H9 (cell line): ENCODE data around the gene PLD2. TPM values are rescaled to one million over a fixed set of nuclear protein-coding genes. Genes with fewer than 3 reads are reported as not detected.

Experiments
- DNase-seq: peaks from one replicate; pipeline ENCODE4 v3.0.0-alpha.2; 2017
- H2AFZ ChIP-seq: one replicate; pipeline ENCODE4 v1.6.1; 2013; ENCODE audit warnings: mild to moderate bottlenecking, low read length, control low read depth, moderate library complexity
- H2AK5ac ChIP-seq: 2 replicates; pipeline ENCODE4 v1.6.1; 2013; ENCODE audit warnings: low read length, control low read depth, mixed read lengths; ENCODE audit not compliant: insufficient read length
- H2BK120ac ChIP-seq: one replicate; pipeline ENCODE4 v1.6.1; 2013; ENCODE audit warnings: low read depth, mild to moderate bottlenecking, low read length, control low read depth, inconsistent platforms; ENCODE audit not compliant: poor library complexity, severe bottlenecking
- H2BK12ac ChIP-seq: 2 replicates; pipeline ENCODE4 v1.6.1; 2013; ENCODE audit warnings: low read length, control low read depth, mixed read lengths, low read depth; ENCODE audit not compliant: insufficient read length
- H2BK15ac ChIP-seq: 2 replicates; pipeline ENCODE4 v1.6.1; 2013; ENCODE audit warnings: low read depth, low read length, control low read depth
- H2BK20ac ChIP-seq: one replicate; pipeline ENCODE4 v1.6.1; 2013; ENCODE audit warnings: low read depth, mild to moderate bottlenecking, low read length, control low read depth, inconsistent platforms; ENCODE audit not compliant: poor library complexity, severe bottlenecking
- H2BK5ac ChIP-seq: 2 replicates; pipeline ENCODE4 v1.6.1; 2013; ENCODE audit warnings: low read length, control low read depth, mixed read lengths; ENCODE audit not compliant: insufficient read length
- H3K14ac ChIP-seq: 2 replicates; pipeline ENCODE4 v1.6.1; 2013; ENCODE audit warnings: low read length, control low read depth; ENCODE audit not compliant: insufficient read depth
- H3K18ac ChIP-seq: 2 replicates; pipeline ENCODE4 v1.6.1; 2013; ENCODE audit warnings: low read depth, mild to moderate bottlenecking, mixed read lengths, low read length, control low read depth; ENCODE audit not compliant: insufficient read length
- H3K23ac ChIP-seq: 2 replicates; pipeline ENCODE4 v1.6.1; 2013; ENCODE audit warnings: low read length, control low read depth, mixed read lengths, low read depth; ENCODE audit not compliant: insufficient read length
- H3K23me2 ChIP-seq: 2 replicates; pipeline ENCODE4 v1.6.1; 2013; ENCODE audit warnings: low read depth, mild to moderate bottlenecking, mixed read lengths, low read length, control low read depth; ENCODE audit not compliant: insufficient read length, poor library complexity, severe bottlenecking
- H3K27ac ChIP-seq: 2 replicates; pipeline ENCODE4 v1.5.1; 2013; ENCODE audit warnings: low read length, control low read depth, mixed read lengths, low read depth; ENCODE audit not compliant: insufficient read length
- H3K27me3 ChIP-seq: 2 replicates; pipeline ENCODE4 v1.6.1; 2013; ENCODE audit warnings: low read length, control low read depth, inconsistent platforms; ENCODE audit not compliant: insufficient read depth
- H3K4ac ChIP-seq: 2 replicates; pipeline ENCODE4 v1.6.1; 2013; ENCODE audit warnings: low read depth, mild to moderate bottlenecking, control low read depth, inconsistent platforms, low read length, moderate library complexity
- H3K4me1 ChIP-seq: 2 replicates; pipeline ENCODE4 v1.6.1; 2013; ENCODE audit warnings: low read length, control low read depth, inconsistent platforms; ENCODE audit not compliant: insufficient read depth
- H3K4me2 ChIP-seq: 2 replicates; pipeline ENCODE4 v1.6.1; 2013; ENCODE audit warnings: low read length, control low read depth, mixed read lengths; ENCODE audit not compliant: insufficient read length, insufficient read depth
- H3K56ac ChIP-seq: 2 replicates; pipeline ENCODE4 v1.6.1; 2013; ENCODE audit warnings: low read depth, mild to moderate bottlenecking, mixed read lengths, low read length, control low read depth; ENCODE audit not compliant: insufficient read length
- H3K79me1 ChIP-seq: 2 replicates; pipeline ENCODE4 v1.6.1; 2013; ENCODE audit warnings: low read depth, mild to moderate bottlenecking, moderate library complexity, low read length, control low read depth, inconsistent platforms; ENCODE audit not compliant: insufficient read depth, poor library complexity, severe bottlenecking
- H3K79me2 ChIP-seq: 2 replicates; pipeline ENCODE4 v1.6.1; 2013; ENCODE audit warnings: low read length, control low read depth, inconsistent platforms; ENCODE audit not compliant: insufficient read depth
- H3K9ac ChIP-seq: 2 replicates; pipeline ENCODE4 v1.6.1; 2013; ENCODE audit warnings: low read length, control low read depth, mixed read lengths; ENCODE audit not compliant: insufficient read length; ENCODE audit errors: extremely low read depth
- H3K9me3 ChIP-seq: one replicate; pipeline ENCODE4 v1.6.1; 2013; ENCODE audit warnings: low read depth, low read length, inconsistent platforms; ENCODE audit not compliant: control insufficient read depth
- H3T11ph ChIP-seq: one replicate; pipeline ENCODE4 v1.6.1; 2013; ENCODE audit warnings: mild to moderate bottlenecking, low read length, control low read depth, inconsistent platforms
- H4K20me1 ChIP-seq: one replicate; pipeline ENCODE4 v1.6.1; 2013; ENCODE audit not compliant: control insufficient read depth, insufficient read length, insufficient read depth
- H4K5ac ChIP-seq: 2 replicates; pipeline ENCODE4 v1.6.1; 2013; ENCODE audit warnings: low read depth, mild to moderate bottlenecking, mixed read lengths, low read length, control low read depth; ENCODE audit not compliant: insufficient read length
- H4K8ac ChIP-seq: replicated peaks from 2 replicates; pipeline ENCODE4 v1.6.1; 2013; ENCODE audit warnings: low read length, control low read depth, mixed read lengths, low read depth; ENCODE audit not compliant: insufficient read length
- H4K91ac ChIP-seq: 2 replicates; pipeline ENCODE4 v1.6.1; 2013; ENCODE audit warnings: low read depth, mild to moderate bottlenecking, moderate library complexity, mixed read lengths, low read length, control low read depth; ENCODE audit not compliant: insufficient read length
- H3K27ac Mint-ChIP-seq, 3 experiments: 2 replicates in 2 of 3; 3 replicates in 1 of 3; pipeline ENCODE4 v1.8.0; 2020 to 2021; ENCODE audit warnings: mixed read lengths in 3 of 3, mild to moderate bottlenecking in 1 of 3, moderate library complexity in 1 of 3
- H3K27me3 Mint-ChIP-seq: 2 replicates; pipeline ENCODE4 v1.8.0; 2021; ENCODE audit warnings: low read depth, mild to moderate bottlenecking, moderate library complexity, mixed read lengths
- H3K36me3 Mint-ChIP-seq, 3 experiments: 2 replicates in 2 of 3; 3 replicates in 1 of 3; pipeline ENCODE4 v1.8.0; 2020 to 2021; ENCODE audit warnings: low read depth in 3 of 3, mixed read lengths in 3 of 3; ENCODE audit not compliant: insufficient read depth in 1 of 3
- H3K4me1 Mint-ChIP-seq, 2 experiments: 2 replicates each; pipeline ENCODE4 v1.8.0; 2020; ENCODE audit warnings: mixed read lengths in 2 of 2
- H3K4me3 Mint-ChIP-seq, 2 experiments: 2 replicates in 1 of 2; 3 replicates in 1 of 2; pipeline ENCODE4 v1.8.0; 2020 to 2021; ENCODE audit warnings: mild to moderate bottlenecking in 2 of 2, mixed read lengths in 2 of 2, moderate library complexity in 1 of 2
- H3K9me3 Mint-ChIP-seq, 2 experiments: 2 replicates in 1 of 2; 3 replicates in 1 of 2; pipeline ENCODE4 v1.8.0; 2020; ENCODE audit warnings: mild to moderate bottlenecking in 2 of 2, mixed read lengths in 2 of 2, moderate library complexity in 1 of 2
- WGBS: extraction: QIAGEN DNeasy Blood & Tissue Kit; methylation state at CpG from one replicate; pipeline ENCODE4 v1.1.7; 2013; ENCODE audit warnings: missing lambda C conversion rate, low lambda C conversion rate, mixed read lengths; ENCODE audit not compliant: insufficient read length; ENCODE audit errors: extremely low coverage; 5-methylcytosine and 5-hydroxymethylcytosine counted together
- long read RNA-seq: library from polyadenylated mRNA; unstranded; transcript quantifications from one replicate; pipeline ENCODE4 v2.0.0, GENCODE V29; 2020
- total RNA-seq: library from RNA; stranded (reverse); gene quantifications from 2 replicates; pipeline ENCODE4 v1.2.1, GENCODE V29; 2021
- TF ChIP-seq, protein P1 (sequence below): fragments of 200-600 bp; sonication (generic); conservative IDR thresholded peaks from 3 replicates; pipeline ENCODE4 v1.8.0; 2021; ENCODE audit warnings: antibody characterized with exemption, mild to moderate bottlenecking

The PLD2 gene
- total RNA-seq = 63.3 and 66.6 TPM in 2 replicates
- long read RNA-seq, transcript PLD2-201 (25 exons, 3,503 nt) = major isoform, 190 of 333 reads
- long read RNA-seq, transcript PLD2-205 (25 exons, 3,391 nt) = minor isoform, 34 of 333 reads
- long read RNA-seq, partial matches to known transcripts = 20 of 333 reads
- long read RNA-seq, other reads (novel, unspliced or antisense) = 87 of 333 reads

GRCh38 chr17:4806777-4807604 lies at the start of gene PLD2:
PLD2 (plus strand) TSS chr17:4807152; CDS start chr17:4807773, 621 bp downstream.
- Histone ChIP-seq H3K18ac (no peak within 1 kb of the TSS), H4K91ac (no peak within 1 kb of the TSS), H4K5ac (no peak within 1 kb of the TSS), H3K4me2 (peak within 1 kb of the TSS; percentile 82), H3K56ac (no peak within 1 kb of the TSS), H3K79me2 (no peaks in the 10 kb centered on the region), H3K79me1 (no peaks in the 10 kb centered on the region), H2BK12ac (no peak within 1 kb of the TSS), H2AFZ (no peak within 1 kb of the TSS), H3K27ac (no peak within 1 kb of the TSS), H3K4me1 (no peaks in the 10 kb centered on the region), H4K8ac (no peak within 1 kb of the TSS), H3K23me2 (peaks cover 5% of the 10 kb centered on the region), H3T11ph (no peak within 1 kb of the TSS), H3K23ac (no peak within 1 kb of the TSS), H2BK5ac (no peak within 1 kb of the TSS), H2AK5ac (no peak within 1 kb of the TSS), H3K9me3 (no peaks in the 10 kb centered on the region), H3K4ac (no peak within 1 kb of the TSS), H3K14ac (no peak within 1 kb of the TSS), H3K9ac (peak within 1 kb of the TSS; percentile 46), H2BK15ac (no peak within 1 kb of the TSS), H2BK120ac (no peak within 1 kb of the TSS), H2BK20ac (no peak within 1 kb of the TSS), H3K27me3 (no peaks in the 10 kb centered on the region), H4K20me1 (no peaks in the 10 kb centered on the region)
- TF ChIP-seq, protein P1, sequence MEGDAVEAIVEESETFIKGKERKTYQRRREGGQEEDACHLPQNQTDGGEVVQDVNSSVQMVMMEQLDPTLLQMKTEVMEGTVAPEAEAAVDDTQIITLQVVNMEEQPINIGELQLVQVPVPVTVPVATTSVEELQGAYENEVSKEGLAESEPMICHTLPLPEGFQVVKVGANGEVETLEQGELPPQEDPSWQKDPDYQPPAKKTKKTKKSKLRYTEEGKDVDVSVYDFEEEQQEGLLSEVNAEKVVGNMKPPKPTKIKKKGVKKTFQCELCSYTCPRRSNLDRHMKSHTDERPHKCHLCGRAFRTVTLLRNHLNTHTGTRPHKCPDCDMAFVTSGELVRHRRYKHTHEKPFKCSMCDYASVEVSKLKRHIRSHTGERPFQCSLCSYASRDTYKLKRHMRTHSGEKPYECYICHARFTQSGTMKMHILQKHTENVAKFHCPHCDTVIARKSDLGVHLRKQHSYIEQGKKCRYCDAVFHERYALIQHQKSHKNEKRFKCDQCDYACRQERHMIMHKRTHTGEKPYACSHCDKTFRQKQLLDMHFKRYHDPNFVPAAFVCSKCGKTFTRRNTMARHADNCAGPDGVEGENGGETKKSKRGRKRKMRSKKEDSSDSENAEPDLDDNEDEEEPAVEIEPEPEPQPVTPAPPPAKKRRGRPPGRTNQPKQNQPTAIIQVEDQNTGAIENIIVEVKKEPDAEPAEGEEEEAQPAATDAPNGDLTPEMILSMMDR = no peak
- peak within 1 kb of the TSS; percentile 86 to 96 for H3K4me3 Mint-ChIP-seq
- WGBS = no CpG with 5 or more reads among the region's 106 CpGs
- H3K9me3 Mint-ChIP-seq = no peaks in the 10 kb centered on the region
- peak; percentile 91 for DNase-seq
- peak within 1 kb of the TSS in 2 of 3 experiments; percentile 91 to 93; a peak in 3 of 7 replicates for H3K27ac Mint-ChIP-seq
- H3K4me1 Mint-ChIP-seq = peaks cover 15 to 16% of the 10 kb centered on the region in 2 experiments
- peaks cover 14 to 31% (median 30%) of the 10 kb centered on the region in 3 experiments; a peak in 6 of 7 replicates for H3K36me3 Mint-ChIP-seq
- no peaks in the 10 kb centered on the region; the same call in 1 of the 2 replicates for H3K27me3 Mint-ChIP-seq
